Panc1 (cell line): ENCODE data around the gene TBP. TPM values are rescaled to one million over a fixed set of nuclear protein-coding genes. Genes with fewer than 3 reads are reported as not detected.

ENCODE experiments used
- ATAC-seq: fragments of 200-7000 bp; cut with Tn5 transposase; 2 replicates; pipeline ENCODE4 v1.9.1; 2020; ENCODE audit warnings: mild to moderate bottlenecking, moderate library complexity
- BruUV-seq: library from RNA; stranded (reverse); fragments of 400-500 nt; replicated peaks from 2 replicates; lab custom pipeline; 2021; lab: Mats Ljungman, UMichigan
- CTCF ChIA-PET: fragments of 300-600 bp; sonication (Branson Sonifier 250); formaldehyde crosslinking; loops from one replicate; lab custom pipeline; 2022; ENCODE audit warnings: antibody characterized with exemption; lab: Charles Lee
- POLR2A ChIA-PET: fragments of 300-600 bp; sonication (Branson Sonifier 250); formaldehyde crosslinking; loops from one replicate; lab custom pipeline; 2022; ENCODE audit warnings: antibody characterized with exemption; lab: Charles Lee
- DNase-seq: peaks from one replicate; pipeline ENCODE4 v3.0.0-alpha.2; 2010; ENCODE audit warnings: low read depth, low spot score
- H3K27ac ChIP-seq: 2 replicates; pipeline ENCODE4 v1.5.1; 2011; ENCODE audit warnings: mild to moderate bottlenecking, low read length, inconsistent platforms
- H3K27me3 ChIP-seq: fragments of 200-500 bp; sonication (Bioruptor generic); 2 replicates; pipeline ENCODE4 v1.6.0; 2014; ENCODE audit warnings: low read length, inconsistent platforms; ENCODE audit not compliant: control insufficient read depth, insufficient read depth
- H3K36me3 ChIP-seq: fragments of 200-500 bp; sonication (Bioruptor generic); 2 replicates; pipeline ENCODE4 v1.5.1; 2014; ENCODE audit warnings: inconsistent platforms, mild to moderate bottlenecking, low read length, moderate library complexity; ENCODE audit not compliant: control insufficient read depth, insufficient read depth
- H3K4me1 ChIP-seq: 2 replicates; pipeline ENCODE4 v1.5.1; 2011; ENCODE audit warnings: inconsistent platforms, mild to moderate bottlenecking, low read length, moderate library complexity; ENCODE audit not compliant: control insufficient read depth, insufficient read depth
- H3K4me3 ChIP-seq, 2 experiments: 2 replicates each; pipeline ENCODE4 v1.5.1; 2011 to 2012; ENCODE audit warnings: low read depth in 2 of 2, low read length in 2 of 2, mild to moderate bottlenecking in 2 of 2, inconsistent platforms in 1 of 2, moderate library complexity in 1 of 2
- H3K9me3 ChIP-seq: fragments of 200-500 bp; sonication (Bioruptor generic); 2 replicates; pipeline ENCODE4 v1.5.1; 2014; ENCODE audit warnings: low read depth, mild to moderate bottlenecking, inconsistent platforms, low read length, moderate library complexity; ENCODE audit not compliant: control insufficient read depth, insufficient read depth
- CTCF ChIP-seq: fragments of 450-650 bp; IDR thresholded peaks from 2 replicates; pipeline ENCODE4 v1.5.1; 2017; ENCODE audit warnings: mild to moderate bottlenecking
- POLR2AphosphoS5 ChIP-seq: IDR thresholded peaks from 2 replicates; pipeline ENCODE4 v1.6.1; 2012; ENCODE audit warnings: mild to moderate bottlenecking, low read depth, low read length, moderate library complexity
- REST ChIP-seq, 2 experiments: IDR thresholded peaks; 2 replicates each; pipeline ENCODE4 v1.6.1; 2011 to 2012; ENCODE audit warnings: low read depth in 2 of 2, control low read depth in 1 of 2, low read length in 1 of 2, mild to moderate bottlenecking in 1 of 2, moderate library complexity in 1 of 2; ENCODE audit not compliant: insufficient read depth in 1 of 2
- SIN3A ChIP-seq: IDR thresholded peaks from 2 replicates; pipeline ENCODE4 v1.6.1; 2012; ENCODE audit warnings: low read depth, mild to moderate bottlenecking, low read length, moderate library complexity, borderline replicate concordance; ENCODE audit not compliant: insufficient read depth
- TCF7L2 ChIP-seq: IDR thresholded peaks from 2 replicates; pipeline ENCODE4 v1.6.1; 2011; ENCODE audit warnings: mild to moderate bottlenecking, low read depth, low read length, inconsistent platforms
- in situ Hi-C: cut with HindIII; loops from 2 replicates; pipeline ENCODE4 v1.10.0; 2016; ENCODE audit warnings: low sequenced_read_pairs, low pct_unique_long_range_greater_than_20kb
- intact Hi-C: fragments of 100-400 bp; cut with micrococcal nuclease; formaldehyde crosslinking; loops from one replicate; pipeline ENCODE4 v1.10.0; 2022; ENCODE audit not compliant: unreplicated experiment
- total RNA-seq: library from RNA; stranded (reverse); gene quantifications from one replicate; pipeline ENCODE4 v1.2.1, GENCODE V29; 2021; ENCODE audit not compliant: unreplicated experiment

TBP gene
- total RNA-seq, 1 experiment from 2014 or later: 26.4 TPM

GRCh38 chr6:170575250-170575649 is 21.1 kb downstream of the TBP start:
- Histone ChIP-seq H3K27ac (no peak overlapping the region), H3K36me3 (peaks cover 65% of the 10 kb centered on the region), H3K27me3 (no peaks in the 10 kb centered on the region), H3K9me3 (no peaks in the 10 kb centered on the region), H3K4me3 (no peak overlapping the region), H3K4me1 (no peaks in the 10 kb centered on the region)
- TF ChIP-seq REST (IDR thresholded peaks at IDR 0.05; ENCODE audit: insufficient read depth in 1 of 2, low read depth in 2 of 2, low read length in 1 of 2) (no peak), CTCF (peak; percentile 72), TCF7L2 (no peak), SIN3A (no peak)
- DNase-seq: no peak
- peak; percentile 71 for ATAC-seq
- in situ Hi-C loops: no loop called here
- intact Hi-C loops: no loop called here
- ChIA-PET POLR2A (no interaction called here), CTCF (interaction anchor here (0.7 kb wide), 1 partner anchor 10 kb away, joined by 3 read pairs; no protein-coding TSS in a partner anchor)
- no TSS peak for BruUV-seq

GRCh38 chr6:170578909-170579308 is 24.7 kb downstream of the TBP start:
- H3K27ac ChIP-seq: no peak overlapping the region
- H3K36me3 ChIP-seq: peaks cover 62% of the 10 kb centered on the region
- in situ Hi-C loops (no loop called here), intact Hi-C loops (no loop called here)
- peaks cover 9% of the 10 kb centered on the region for H3K4me1 ChIP-seq
- H3K9me3 ChIP-seq: no peaks in the 10 kb centered on the region
- DNase-seq (no peak), ATAC-seq (no peak)
- no peak for TF ChIP-seq POLR2AphosphoS5
- no peak for TF ChIP-seq REST (IDR thresholded peaks at IDR 0.05; ENCODE audit: insufficient read depth in 1 of 2, low read depth in 2 of 2, low read length in 1 of 2)
- TF ChIP-seq SIN3A: no peak
- TF ChIP-seq CTCF: no peak
- TF ChIP-seq TCF7L2: no peak
- POLR2A ChIA-PET: no interaction called here
- no peaks in the 10 kb centered on the region for H3K27me3 ChIP-seq
- H3K4me3 ChIP-seq: no peak overlapping the region
- no TSS peak for BruUV-seq
- CTCF ChIA-PET: no interaction called here
